ENCODE measurements around the gene GHSR. TPM values are rescaled to one million over a fixed set of nuclear protein-coding genes. Genes with fewer than 3 reads are reported as not detected.

Gene GHSR
- polyA plus RNA-seq, 2 of the 4 experiments (the other 2 are of a cell fraction) = not detected

DNA sequence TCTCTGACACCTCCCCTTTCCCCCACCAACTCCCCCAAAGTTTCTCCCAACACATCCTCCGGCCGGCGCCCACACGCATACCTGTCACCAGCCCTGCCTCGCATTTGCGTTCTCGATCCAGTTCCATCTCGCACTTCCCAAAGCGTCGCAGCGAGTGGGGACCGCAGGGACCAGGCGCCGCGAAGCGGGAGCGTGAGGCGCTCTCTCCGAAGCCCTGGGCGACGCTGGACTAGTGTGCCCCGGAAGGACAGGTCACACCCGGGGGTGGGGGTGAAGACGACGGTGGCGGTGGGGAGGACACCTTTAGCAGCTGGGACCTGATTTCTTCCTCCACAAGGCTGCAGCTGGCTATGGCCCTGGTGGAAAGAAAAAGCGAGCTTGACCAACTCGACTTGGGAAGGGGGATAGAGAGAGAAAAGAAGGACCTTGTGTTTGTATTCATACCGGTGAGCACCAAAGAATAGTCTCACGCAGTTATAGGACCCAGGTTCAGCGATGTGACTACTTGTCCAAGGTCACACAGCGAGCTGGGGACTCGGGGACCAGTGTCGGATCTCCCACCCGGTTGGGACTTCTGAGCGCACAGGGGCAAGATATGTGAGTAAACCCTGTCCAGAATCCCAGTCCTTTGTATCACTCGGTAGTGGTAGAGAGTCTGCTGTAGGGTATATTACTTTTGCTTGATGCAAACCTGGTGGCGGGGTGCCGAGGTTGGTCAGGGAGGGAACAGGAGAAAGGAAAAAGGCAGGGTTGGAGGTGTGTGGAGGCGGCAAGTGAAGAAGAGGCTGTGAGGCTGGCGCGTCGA is 607 bp upstream of the GHSR start:
- ATAC-seq = no peak
- no peak for DNase-seq (ENCODE audit: low read depth in 1 of 2, low spot score in 1 of 2)
- H3K4me2 ChIP-seq = no peak overlapping the region
- H3K4me3 ChIP-seq = no peak overlapping the region
- no peaks in the 10 kb centered on the region for H3K4me1 ChIP-seq
- no peak for TF ChIP-seq POLR2AphosphoS2 (conservative IDR thresholded peaks at IDR 0.05; ENCODE audit: low read length)
- no peak for TF ChIP-seq CEBPB (IDR thresholded peaks at IDR 0.05)
- no peak for TF ChIP-seq HDAC2 (IDR thresholded peaks at IDR 0.05)
- no peak for TF ChIP-seq JUNB (IDR thresholded peaks at IDR 0.05)
- TF ChIP-seq ESRRA (IDR thresholded peaks at IDR 0.05; ENCODE audit: borderline replicate concordance, low read length) = no peak
- no peak for TF ChIP-seq HES2 (IDR thresholded peaks at IDR 0.05)
- no peak for TF ChIP-seq KDM1A (IDR thresholded peaks at IDR 0.05; ENCODE audit: low read depth)
- TF ChIP-seq CHD4 (IDR thresholded peaks at IDR 0.05; ENCODE audit: borderline replicate concordance) = no peak
- no peak for TF ChIP-seq SREBF2 (IDR thresholded peaks at IDR 0.05)
- WGBS (ENCODE audit: missing lambda C conversion rate) = 76% methylated on average over 34 of the region's 43 CpGs
- no peak overlapping the region for H3K27ac ChIP-seq
- ChIA-PET POLR2A (no interaction called here), CTCF (interaction anchor here (0.8 kb wide), 1 partner anchor 14 kb away, joined by 3 read pairs; no protein-coding TSS in a partner anchor)
- no peaks in the 10 kb centered on the region for H3K9me3 ChIP-seq
- FAIRE-seq = no peak

DNA sequence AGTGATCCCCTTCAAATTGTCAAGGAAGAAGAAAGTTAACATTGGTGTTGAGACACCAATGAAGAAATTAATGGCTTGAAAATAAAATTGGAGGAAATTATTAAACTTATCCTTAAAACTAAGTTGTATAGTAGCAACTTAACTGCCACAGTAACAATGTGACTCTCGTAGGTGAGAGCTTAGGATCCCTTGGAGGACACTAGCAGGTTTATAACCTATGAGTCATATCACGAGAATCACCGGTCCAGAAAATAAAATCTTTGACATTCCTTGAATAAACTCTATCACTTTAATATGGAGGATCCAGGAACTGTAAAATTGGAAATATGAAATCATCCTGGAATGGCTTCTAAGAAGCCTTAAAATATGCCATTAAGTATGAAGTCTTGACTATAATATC is 2.1 kb downstream of the GHSR start:
- H3K4me1 ChIP-seq = no peaks in the 10 kb centered on the region
- ATAC-seq = no peak
- DNase-seq (ENCODE audit: low read depth in 1 of 2, low spot score in 1 of 2) = no peak
- no peaks in the 10 kb centered on the region for H3K9me3 ChIP-seq
- H3K27ac ChIP-seq = no peak overlapping the region
- TF ChIP-seq FOSL2 (IDR thresholded peaks at IDR 0.05) = no peak
- TF ChIP-seq FOSL2 (CRISPR knock-in tag; IDR thresholded peaks at IDR 0.05) = no peak
- TF ChIP-seq FOSB (CRISPR knock-in tag; IDR thresholded peaks at IDR 0.05) = no peak
- TF ChIP-seq RARB (CRISPR knock-in tag; IDR thresholded peaks at IDR 0.05) = no peak
- no peak for TF ChIP-seq FOXS1 (CRISPR knock-in tag; IDR thresholded peaks at IDR 0.05)
- TF ChIP-seq CHD2 (IDR thresholded peaks at IDR 0.05; ENCODE audit: low read length, partially characterized antibody) = no peak
- TF ChIP-seq, protein P1, sequence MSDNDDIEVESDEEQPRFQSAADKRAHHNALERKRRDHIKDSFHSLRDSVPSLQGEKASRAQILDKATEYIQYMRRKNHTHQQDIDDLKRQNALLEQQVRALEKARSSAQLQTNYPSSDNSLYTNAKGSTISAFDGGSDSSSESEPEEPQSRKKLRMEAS (IDR thresholded peaks at IDR 0.05) = no peak
- no peak for TF ChIP-seq BHLHE40 (IDR thresholded peaks at IDR 0.05; ENCODE audit: low read depth, low read length)
- TF ChIP-seq HOXA7 (CRISPR knock-in tag; IDR thresholded peaks at IDR 0.05) = no peak
- no peak for FAIRE-seq
- ChIA-PET CTCF (interaction anchor here (1.0 kb wide), 1 partner anchor 178 kb away, joined by 3 read pairs; no protein-coding TSS in a partner anchor), POLR2A (no interaction called here)
- no peak overlapping the region for H3K4me2 ChIP-seq
- 35% methylated on average over 3 of the region's 3 CpGs for WGBS (ENCODE audit: missing lambda C conversion rate)
- H3K4me3 ChIP-seq = no peak overlapping the region

- FAIRE-seq (no peak), DNase-seq (ENCODE audit: low read depth in 1 of 2, low spot score in 1 of 2) (no peak), ATAC-seq (no peak)
- no peak for TF ChIP-seq MYC (IDR thresholded peaks at IDR 0.05; ENCODE audit: borderline replicate concordance, low read length)
- TF ChIP-seq, protein P2, sequence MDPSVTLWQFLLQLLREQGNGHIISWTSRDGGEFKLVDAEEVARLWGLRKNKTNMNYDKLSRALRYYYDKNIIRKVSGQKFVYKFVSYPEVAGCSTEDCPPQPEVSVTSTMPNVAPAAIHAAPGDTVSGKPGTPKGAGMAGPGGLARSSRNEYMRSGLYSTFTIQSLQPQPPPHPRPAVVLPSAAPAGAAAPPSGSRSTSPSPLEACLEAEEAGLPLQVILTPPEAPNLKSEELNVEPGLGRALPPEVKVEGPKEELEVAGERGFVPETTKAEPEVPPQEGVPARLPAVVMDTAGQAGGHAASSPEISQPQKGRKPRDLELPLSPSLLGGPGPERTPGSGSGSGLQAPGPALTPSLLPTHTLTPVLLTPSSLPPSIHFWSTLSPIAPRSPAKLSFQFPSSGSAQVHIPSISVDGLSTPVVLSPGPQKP (IDR thresholded peaks at IDR 0.05; ENCODE audit: low read depth, low read length) = no peak
- TF ChIP-seq RCOR1 (IDR thresholded peaks at IDR 0.05; ENCODE audit: low read depth, low read length) = no peak
- H3K4me3 ChIP-seq = no peak overlapping the region
- 88% methylated on average over 6 of the region's 6 CpGs for WGBS (ENCODE audit: missing lambda C conversion rate)
- no peaks in the 10 kb centered on the region for H3K4me1 ChIP-seq
- ChIA-PET POLR2A (no interaction called here), CTCF (no interaction called here)
- no peak overlapping the region for H3K27ac ChIP-seq
- no peak overlapping the region for H3K4me2 ChIP-seq
- no peaks in the 10 kb centered on the region for H3K9me3 ChIP-seq
Observed at GRCh38 chr3:172444821-172445220, 3.4 kb downstream of the GHSR start.

DNA sequence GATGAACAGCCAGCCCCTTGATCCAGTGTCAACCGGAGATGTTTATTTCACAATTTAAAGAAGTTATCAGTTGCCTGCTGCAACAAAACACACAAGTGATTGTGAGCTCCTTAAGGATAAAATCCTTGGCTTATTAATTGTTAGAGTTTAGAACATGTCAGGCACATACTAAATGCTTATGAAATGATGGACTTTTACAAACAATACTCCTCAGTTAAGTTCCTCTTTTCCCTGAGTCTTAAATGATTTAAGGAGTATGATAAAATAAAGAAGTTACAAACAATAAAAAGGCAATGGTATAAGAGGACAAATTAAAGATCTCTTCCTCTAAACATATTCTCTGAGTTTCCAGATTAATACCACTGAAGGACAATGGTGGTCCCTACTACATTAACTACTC is 5.7 kb downstream of the GHSR start:
- ChIA-PET POLR2A (no interaction called here), CTCF (no interaction called here)
- H3K4me2 ChIP-seq = no peak overlapping the region
- no peaks in the 10 kb centered on the region for H3K4me1 ChIP-seq
- DNase-seq (ENCODE audit: low read depth in 1 of 2, low spot score in 1 of 2) (no peak), FAIRE-seq (no peak), ATAC-seq (no peak)
- 83% methylated on average over 1 of the region's 1 CpG for WGBS (ENCODE audit: missing lambda C conversion rate)
- H3K9me3 ChIP-seq = no peaks in the 10 kb centered on the region
- no peak overlapping the region for H3K27ac ChIP-seq
- H3K4me3 ChIP-seq = no peak overlapping the region
- no peak for TF ChIP-seq BHLHE40 (IDR thresholded peaks at IDR 0.05; ENCODE audit: low read depth, low read length)
- TF ChIP-seq CHD4 (IDR thresholded peaks at IDR 0.05; ENCODE audit: borderline replicate concordance) = no peak
- TF ChIP-seq TP53 (CRISPR knock-in tag; IDR thresholded peaks at IDR 0.05) = no peak
- TF ChIP-seq, protein P3, sequence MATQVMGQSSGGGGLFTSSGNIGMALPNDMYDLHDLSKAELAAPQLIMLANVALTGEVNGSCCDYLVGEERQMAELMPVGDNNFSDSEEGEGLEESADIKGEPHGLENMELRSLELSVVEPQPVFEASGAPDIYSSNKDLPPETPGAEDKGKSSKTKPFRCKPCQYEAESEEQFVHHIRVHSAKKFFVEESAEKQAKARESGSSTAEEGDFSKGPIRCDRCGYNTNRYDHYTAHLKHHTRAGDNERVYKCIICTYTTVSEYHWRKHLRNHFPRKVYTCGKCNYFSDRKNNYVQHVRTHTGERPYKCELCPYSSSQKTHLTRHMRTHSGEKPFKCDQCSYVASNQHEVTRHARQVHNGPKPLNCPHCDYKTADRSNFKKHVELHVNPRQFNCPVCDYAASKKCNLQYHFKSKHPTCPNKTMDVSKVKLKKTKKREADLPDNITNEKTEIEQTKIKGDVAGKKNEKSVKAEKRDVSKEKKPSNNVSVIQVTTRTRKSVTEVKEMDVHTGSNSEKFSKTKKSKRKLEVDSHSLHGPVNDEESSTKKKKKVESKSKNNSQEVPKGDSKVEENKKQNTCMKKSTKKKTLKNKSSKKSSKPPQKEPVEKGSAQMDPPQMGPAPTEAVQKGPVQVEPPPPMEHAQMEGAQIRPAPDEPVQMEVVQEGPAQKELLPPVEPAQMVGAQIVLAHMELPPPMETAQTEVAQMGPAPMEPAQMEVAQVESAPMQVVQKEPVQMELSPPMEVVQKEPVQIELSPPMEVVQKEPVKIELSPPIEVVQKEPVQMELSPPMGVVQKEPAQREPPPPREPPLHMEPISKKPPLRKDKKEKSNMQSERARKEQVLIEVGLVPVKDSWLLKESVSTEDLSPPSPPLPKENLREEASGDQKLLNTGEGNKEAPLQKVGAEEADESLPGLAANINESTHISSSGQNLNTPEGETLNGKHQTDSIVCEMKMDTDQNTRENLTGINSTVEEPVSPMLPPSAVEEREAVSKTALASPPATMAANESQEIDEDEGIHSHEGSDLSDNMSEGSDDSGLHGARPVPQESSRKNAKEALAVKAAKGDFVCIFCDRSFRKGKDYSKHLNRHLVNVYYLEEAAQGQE (IDR thresholded peaks at IDR 0.05) = no peak
- TF ChIP-seq CEBPB (IDR thresholded peaks at IDR 0.05) = no peak
- no peak for TF ChIP-seq KDM5A (IDR thresholded peaks at IDR 0.05)
- no peak for TF ChIP-seq HMGXB4 (CRISPR knock-in tag; IDR thresholded peaks at IDR 0.05; ENCODE audit: borderline replicate concordance)

Measured in A549 (cell line).